Ovary (tissue), 3 donors: Measurements from ENCODE around the gene HSPA1L.

Experiments used
- EP300 ChIP-seq: sonication (generic); formaldehyde crosslinking; IDR thresholded peaks from one replicate; pipeline ENCODE4 v1.6.1; 2017; ENCODE audit warnings: antibody characterized with exemption
- TF ChIP-seq, protein P1 (sequence below), 3 donors: fragments of 450-650 bp in 2 of 3; fragments of 200-600 bp in 1 of 3; IDR thresholded peaks; one replicate each; pipeline versions ENCODE4 v1.5.1 to v1.8.0; 2016 to 2022; ENCODE audit warnings: antibody characterized with exemption in 3 of 3, mild to moderate bottlenecking in 1 of 3
- donor health status: DM: no; HTN: no; CAD: no.

GRCh38 chr6:31794294-31794865 lies 20.7 kb downstream of the HSPA1L start:
- TF ChIP-seq, protein P1, sequence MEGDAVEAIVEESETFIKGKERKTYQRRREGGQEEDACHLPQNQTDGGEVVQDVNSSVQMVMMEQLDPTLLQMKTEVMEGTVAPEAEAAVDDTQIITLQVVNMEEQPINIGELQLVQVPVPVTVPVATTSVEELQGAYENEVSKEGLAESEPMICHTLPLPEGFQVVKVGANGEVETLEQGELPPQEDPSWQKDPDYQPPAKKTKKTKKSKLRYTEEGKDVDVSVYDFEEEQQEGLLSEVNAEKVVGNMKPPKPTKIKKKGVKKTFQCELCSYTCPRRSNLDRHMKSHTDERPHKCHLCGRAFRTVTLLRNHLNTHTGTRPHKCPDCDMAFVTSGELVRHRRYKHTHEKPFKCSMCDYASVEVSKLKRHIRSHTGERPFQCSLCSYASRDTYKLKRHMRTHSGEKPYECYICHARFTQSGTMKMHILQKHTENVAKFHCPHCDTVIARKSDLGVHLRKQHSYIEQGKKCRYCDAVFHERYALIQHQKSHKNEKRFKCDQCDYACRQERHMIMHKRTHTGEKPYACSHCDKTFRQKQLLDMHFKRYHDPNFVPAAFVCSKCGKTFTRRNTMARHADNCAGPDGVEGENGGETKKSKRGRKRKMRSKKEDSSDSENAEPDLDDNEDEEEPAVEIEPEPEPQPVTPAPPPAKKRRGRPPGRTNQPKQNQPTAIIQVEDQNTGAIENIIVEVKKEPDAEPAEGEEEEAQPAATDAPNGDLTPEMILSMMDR (IDR thresholded peaks at IDR 0.05), result no peak
- TF ChIP-seq EP300, result no peak
